Ishikawa (cell line): ENCODE results near the gene LRRC14B.

ENCODE experiments used
- CEBPB ChIP-seq: IDR thresholded peaks from 2 replicates; pipeline ENCODE4 v1.6.1; 2012
- CREB1 ChIP-seq: IDR thresholded peaks from 2 replicates; pipeline ENCODE4 v1.6.1; 2012; ENCODE audit warnings: low read depth
- EGR1 ChIP-seq: IDR thresholded peaks from 2 replicates; pipeline ENCODE4 v1.6.1; 2012
- EP300 ChIP-seq: IDR thresholded peaks from 2 replicates; pipeline ENCODE4 v1.6.1; 2012; ENCODE audit warnings: borderline replicate concordance
- FOXM1 ChIP-seq: IDR thresholded peaks from 2 replicates; pipeline ENCODE4 v1.6.1; 2012; ENCODE audit warnings: low read depth, borderline replicate concordance
- NFIC ChIP-seq: IDR thresholded peaks from 2 replicates; pipeline ENCODE4 v1.6.1; 2012
- RAD21 ChIP-seq: IDR thresholded peaks from 2 replicates; pipeline ENCODE4 v1.6.1; 2012; ENCODE audit warnings: low read depth
- TAF1 ChIP-seq: IDR thresholded peaks from 2 replicates; pipeline ENCODE4 v1.6.1; 2012; ENCODE audit warnings: low read depth, mild to moderate bottlenecking
- TCF12 ChIP-seq: IDR thresholded peaks from 2 replicates; pipeline ENCODE4 v1.6.1; 2012; ENCODE audit warnings: low read depth
- TEAD4 ChIP-seq: IDR thresholded peaks from 2 replicates; pipeline ENCODE4 v1.6.1; 2012
- YY1 ChIP-seq: IDR thresholded peaks from 2 replicates; pipeline ENCODE4 v1.6.1; 2012; ENCODE audit warnings: low read depth
- ZBTB7A ChIP-seq: IDR thresholded peaks from 2 replicates; pipeline ENCODE4 v1.6.1; 2012; ENCODE audit warnings: low read depth
- TF ChIP-seq, protein P1 (sequence below): IDR thresholded peaks from 2 replicates; pipeline ENCODE4 v1.6.1; 2012
- TF ChIP-seq, protein P2 (sequence below): IDR thresholded peaks from 2 replicates; pipeline ENCODE4 v1.6.1; 2012; ENCODE audit warnings: low read depth, mild to moderate bottlenecking
- TF ChIP-seq, protein P3 (sequence below): IDR thresholded peaks from 2 replicates; pipeline ENCODE4 v1.6.1; 2012

Gene LRRC14B

DNA sequence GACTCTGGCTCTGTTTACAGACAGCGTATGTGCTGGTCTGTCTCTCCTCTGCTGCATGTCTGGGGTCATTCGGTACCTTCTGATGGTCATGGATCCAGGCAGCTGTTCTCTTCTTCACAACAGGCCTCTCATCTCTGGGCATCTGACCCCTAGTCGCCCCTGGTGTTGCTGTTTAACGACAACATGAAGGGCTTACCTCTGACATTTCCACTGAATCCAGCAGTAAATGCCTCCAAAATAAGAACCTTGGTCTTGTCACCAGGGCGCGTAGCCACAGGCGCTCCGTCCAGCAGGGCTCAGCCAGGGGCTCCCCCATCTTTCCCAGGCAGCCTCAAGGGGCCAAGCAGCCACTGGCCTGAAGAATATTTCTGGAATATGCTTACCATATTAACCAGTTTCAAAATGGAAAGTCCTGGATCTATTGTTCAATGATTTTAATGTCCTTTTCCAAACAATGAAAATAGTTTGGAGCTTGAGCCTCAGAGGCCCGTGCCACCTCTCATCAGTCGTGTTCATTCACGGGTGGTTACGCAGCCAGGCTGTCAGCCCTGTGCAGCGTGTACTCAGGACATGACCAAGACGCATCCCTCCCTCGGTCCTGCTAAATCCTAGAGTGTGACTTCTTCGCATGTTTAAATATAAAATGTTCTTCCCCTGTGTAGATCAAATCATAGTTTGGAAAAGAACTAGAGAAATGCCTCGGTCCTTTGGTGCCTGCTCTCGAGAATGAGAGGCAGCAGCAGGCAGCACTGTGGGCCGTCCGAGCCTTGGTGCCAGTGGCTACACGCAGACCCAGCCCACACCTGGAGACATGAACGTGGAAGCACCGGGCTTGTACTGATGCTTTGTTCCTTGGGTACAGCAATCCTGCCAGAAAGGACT lies 30.1 kb upstream of the LRRC14B start:
- no peak for TF ChIP-seq TCF12
- TF ChIP-seq ZBTB7A = no peak
- TF ChIP-seq EGR1 = no peak

DNA sequence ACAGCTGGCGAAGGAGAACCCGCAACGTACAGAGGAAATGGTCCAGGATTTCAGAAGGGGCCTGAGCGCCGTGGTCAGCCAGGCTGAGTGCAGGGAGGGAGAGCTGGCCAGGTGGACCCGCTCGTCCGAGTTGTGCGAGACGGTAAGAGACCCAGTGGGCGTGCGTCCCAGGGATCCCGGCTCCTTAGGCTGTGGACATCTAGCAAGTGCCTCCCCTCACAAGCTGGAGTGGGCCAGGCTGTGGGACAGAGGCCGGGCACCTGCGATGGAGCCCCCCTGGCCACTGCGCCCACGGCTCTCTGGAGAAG lies 29.5 kb upstream of the LRRC14B start:
- TF ChIP-seq TAF1 = no peak
- TF ChIP-seq, protein P1, sequence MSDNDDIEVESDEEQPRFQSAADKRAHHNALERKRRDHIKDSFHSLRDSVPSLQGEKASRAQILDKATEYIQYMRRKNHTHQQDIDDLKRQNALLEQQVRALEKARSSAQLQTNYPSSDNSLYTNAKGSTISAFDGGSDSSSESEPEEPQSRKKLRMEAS = no peak

DNA sequence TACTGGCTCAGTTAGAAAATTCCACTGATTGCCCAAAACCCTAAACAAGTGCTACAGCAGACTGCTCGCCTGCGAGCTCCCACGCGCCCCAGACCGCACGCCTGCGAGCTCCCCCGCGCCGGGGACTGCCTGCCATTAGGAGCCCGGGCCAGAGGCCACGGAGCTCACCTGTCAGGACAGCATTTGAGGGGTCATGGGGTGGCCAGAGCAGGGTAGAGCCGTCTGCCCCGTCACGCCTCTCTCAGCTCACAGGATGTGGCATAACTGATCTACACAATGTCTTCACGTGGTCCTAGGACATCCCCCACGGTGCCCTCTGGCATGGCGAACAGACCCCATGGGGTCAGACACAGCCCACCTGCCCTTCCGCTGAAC lies 29.1 kb upstream of the LRRC14B start:
- no peak for TF ChIP-seq TCF12
- no peak for TF ChIP-seq RAD21
- TF ChIP-seq CREB1 = no peak
- no peak for TF ChIP-seq YY1
- no peak for TF ChIP-seq CEBPB
- TF ChIP-seq, protein P2, sequence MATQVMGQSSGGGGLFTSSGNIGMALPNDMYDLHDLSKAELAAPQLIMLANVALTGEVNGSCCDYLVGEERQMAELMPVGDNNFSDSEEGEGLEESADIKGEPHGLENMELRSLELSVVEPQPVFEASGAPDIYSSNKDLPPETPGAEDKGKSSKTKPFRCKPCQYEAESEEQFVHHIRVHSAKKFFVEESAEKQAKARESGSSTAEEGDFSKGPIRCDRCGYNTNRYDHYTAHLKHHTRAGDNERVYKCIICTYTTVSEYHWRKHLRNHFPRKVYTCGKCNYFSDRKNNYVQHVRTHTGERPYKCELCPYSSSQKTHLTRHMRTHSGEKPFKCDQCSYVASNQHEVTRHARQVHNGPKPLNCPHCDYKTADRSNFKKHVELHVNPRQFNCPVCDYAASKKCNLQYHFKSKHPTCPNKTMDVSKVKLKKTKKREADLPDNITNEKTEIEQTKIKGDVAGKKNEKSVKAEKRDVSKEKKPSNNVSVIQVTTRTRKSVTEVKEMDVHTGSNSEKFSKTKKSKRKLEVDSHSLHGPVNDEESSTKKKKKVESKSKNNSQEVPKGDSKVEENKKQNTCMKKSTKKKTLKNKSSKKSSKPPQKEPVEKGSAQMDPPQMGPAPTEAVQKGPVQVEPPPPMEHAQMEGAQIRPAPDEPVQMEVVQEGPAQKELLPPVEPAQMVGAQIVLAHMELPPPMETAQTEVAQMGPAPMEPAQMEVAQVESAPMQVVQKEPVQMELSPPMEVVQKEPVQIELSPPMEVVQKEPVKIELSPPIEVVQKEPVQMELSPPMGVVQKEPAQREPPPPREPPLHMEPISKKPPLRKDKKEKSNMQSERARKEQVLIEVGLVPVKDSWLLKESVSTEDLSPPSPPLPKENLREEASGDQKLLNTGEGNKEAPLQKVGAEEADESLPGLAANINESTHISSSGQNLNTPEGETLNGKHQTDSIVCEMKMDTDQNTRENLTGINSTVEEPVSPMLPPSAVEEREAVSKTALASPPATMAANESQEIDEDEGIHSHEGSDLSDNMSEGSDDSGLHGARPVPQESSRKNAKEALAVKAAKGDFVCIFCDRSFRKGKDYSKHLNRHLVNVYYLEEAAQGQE = no peak
- no peak for TF ChIP-seq ZBTB7A
- TF ChIP-seq NFIC = no peak
- TF ChIP-seq, protein P3, sequence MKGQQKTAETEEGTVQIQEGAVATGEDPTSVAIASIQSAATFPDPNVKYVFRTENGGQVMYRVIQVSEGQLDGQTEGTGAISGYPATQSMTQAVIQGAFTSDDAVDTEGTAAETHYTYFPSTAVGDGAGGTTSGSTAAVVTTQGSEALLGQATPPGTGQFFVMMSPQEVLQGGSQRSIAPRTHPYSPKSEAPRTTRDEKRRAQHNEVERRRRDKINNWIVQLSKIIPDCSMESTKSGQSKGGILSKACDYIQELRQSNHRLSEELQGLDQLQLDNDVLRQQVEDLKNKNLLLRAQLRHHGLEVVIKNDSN = no peak
- no peak for TF ChIP-seq FOXM1
- TF ChIP-seq, protein P1 = no peak
- no peak for TF ChIP-seq TAF1
- TF ChIP-seq EGR1 = no peak
- TF ChIP-seq TEAD4 = no peak

DNA sequence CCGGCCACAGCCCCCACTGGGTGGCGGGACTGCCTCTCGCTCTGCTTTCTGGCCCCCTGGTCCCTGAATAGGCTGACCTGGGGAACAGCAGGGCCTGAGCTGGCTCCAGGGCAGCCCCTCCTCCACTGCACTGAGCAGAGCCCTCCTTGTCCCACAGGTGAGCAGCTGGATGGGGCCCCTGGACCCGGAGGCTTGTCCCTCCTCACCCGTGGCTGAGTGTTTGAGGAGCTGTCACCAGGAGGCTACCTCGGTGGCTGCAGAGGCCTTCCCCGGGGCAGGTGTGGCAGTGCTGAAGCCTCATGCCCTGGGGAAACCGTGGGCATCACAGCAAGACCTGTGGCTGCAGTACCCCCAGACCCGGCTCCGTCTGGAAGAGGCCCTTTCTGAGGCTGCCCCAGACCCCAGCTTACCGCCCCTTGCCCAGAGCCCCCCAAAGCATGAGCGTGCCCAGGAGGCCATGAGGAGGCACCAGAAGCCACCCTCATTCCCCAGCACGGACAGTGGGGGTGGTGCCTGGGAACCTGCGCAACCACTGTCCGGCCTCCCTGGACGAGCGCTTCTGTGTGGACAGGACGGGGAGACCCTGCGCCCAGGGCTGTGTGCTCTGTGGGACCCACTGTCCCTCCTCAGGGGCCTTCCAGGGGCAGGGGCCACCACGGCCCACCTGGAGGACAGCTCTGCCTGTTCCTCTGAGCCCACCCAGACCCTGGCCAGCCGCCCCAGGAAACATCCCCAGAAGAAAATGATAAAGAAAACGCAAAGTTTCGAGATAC lies 28.5 kb upstream of the LRRC14B start:
- TF ChIP-seq YY1 (no peak), RAD21 (no peak), CREB1 (no peak), EP300 (no peak), ZBTB7A (no peak), FOXM1 (no peak), TAF1 (no peak), TEAD4 (no peak), CEBPB (no peak), NFIC (no peak), EGR1 (no peak), TCF12 (no peak)
- TF ChIP-seq, protein P3 = no peak
- TF ChIP-seq, protein P2 = no peak
- TF ChIP-seq, protein P1 = no peak

DNA sequence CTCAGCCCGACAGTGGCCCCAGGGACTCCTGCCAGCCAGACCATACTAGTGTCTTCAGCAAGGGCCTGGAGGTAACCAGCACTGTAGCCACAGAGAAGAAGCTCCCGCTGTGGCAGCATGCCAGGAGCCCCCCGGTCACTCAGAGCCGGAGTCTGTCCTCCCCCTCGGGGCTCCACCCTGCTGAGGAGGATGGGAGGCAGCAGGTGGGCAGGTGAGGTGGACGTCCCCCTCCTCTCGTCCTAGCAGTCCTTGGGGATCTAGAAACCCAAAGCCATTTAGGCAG lies 28.0 kb upstream of the LRRC14B start:
- TF ChIP-seq CREB1 = no peak
- no peak for TF ChIP-seq TCF12

DNA sequence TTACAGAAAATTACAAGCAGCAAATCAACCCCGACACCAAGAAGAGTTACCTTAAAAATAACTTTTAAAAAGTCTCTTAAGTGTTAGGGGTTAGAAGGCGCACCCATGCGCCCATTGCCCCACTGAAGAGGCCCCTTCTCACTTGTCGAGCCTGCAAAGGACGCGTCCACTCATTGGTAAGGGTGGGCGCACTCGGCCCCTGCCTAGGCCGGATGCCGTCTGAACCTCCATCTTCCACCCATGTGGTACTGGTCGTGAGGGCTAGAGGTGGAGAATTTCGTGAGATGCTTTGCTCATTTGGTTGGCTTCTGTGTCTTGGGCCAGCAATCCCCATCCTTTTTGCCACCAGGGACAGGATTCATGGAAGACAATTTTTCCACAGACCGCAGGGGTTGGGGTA lies 27.5 kb upstream of the LRRC14B start:
- TF ChIP-seq CEBPB = no peak

DNA sequence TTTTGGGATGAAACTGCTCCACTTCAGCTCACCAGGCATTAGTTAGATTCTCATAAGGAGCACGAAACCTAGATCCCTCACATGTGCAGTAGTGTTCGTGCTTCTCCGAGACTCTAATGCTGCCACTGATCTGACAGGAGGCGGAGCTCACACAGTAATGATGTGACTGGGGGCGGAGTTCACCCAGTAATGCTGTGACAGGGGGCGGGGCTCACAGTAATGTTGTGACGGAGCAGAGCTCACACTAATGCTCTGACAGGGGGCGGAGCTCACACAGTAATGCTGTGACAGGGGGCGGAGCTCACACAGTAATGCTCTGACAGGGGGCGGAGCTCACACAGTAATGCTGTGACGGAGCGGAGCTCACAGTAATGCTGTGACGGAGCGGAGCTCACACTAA lies 27.1 kb upstream of the LRRC14B start:
- no peak for TF ChIP-seq NFIC
- TF ChIP-seq TAF1 = no peak
- no peak for TF ChIP-seq ZBTB7A
- no peak for TF ChIP-seq TEAD4
- no peak for TF ChIP-seq FOXM1
- TF ChIP-seq, protein P3 = no peak
- no peak for TF ChIP-seq EGR1
- no peak for TF ChIP-seq EP300
- TF ChIP-seq, protein P2 = no peak
- no peak for TF ChIP-seq RAD21
- TF ChIP-seq TCF12 = no peak
- TF ChIP-seq CREB1 = no peak
- no peak for TF ChIP-seq YY1
- no peak for TF ChIP-seq CEBPB
- TF ChIP-seq, protein P1 = no peak
